Suprapubic skin (tissue), 4 donors: ENCODE measurements around the gene MAGOH. TPM values are rescaled to one million over a fixed set of nuclear protein-coding genes. Genes with fewer than 3 reads are reported as not detected.
"Not testable (repeated sequence)": the region's sequence is repeated elsewhere in the genome, so short reads cannot be mapped to it uniquely, and the experiment has no call there.

Experiments
- DNase-seq, 2 donors: peaks; one replicate each; pipeline ENCODE4 v3.0.0-alpha.2; 2019; ENCODE audit warnings: low spot score in 2 of 2
- H3K27ac ChIP-seq: fragments of 200-600 bp; sonication (generic); one replicate; pipeline ENCODE4 v1.5.1; 2019
- H3K27me3 ChIP-seq: fragments of 200-600 bp; sonication (generic); one replicate; pipeline ENCODE4 v1.5.1; 2019
- H3K36me3 ChIP-seq: fragments of 200-600 bp; sonication (generic); one replicate; pipeline ENCODE4 v1.5.1; 2019
- H3K4me1 ChIP-seq: fragments of 200-600 bp; sonication (generic); one replicate; pipeline ENCODE4 v1.5.1; 2019
- H3K4me3 ChIP-seq: fragments of 200-600 bp; sonication (generic); one replicate; pipeline ENCODE4 v1.5.1; 2019; ENCODE audit warnings: mild to moderate bottlenecking
- H3K9me3 ChIP-seq: fragments of 200-600 bp; sonication (generic); one replicate; pipeline ENCODE4 v1.5.1; 2019
- EP300 ChIP-seq: sonication (generic); formaldehyde crosslinking; IDR thresholded peaks from one replicate; pipeline ENCODE4 v1.6.1; 2017; ENCODE audit warnings: antibody characterized with exemption
- POLR2A ChIP-seq, 2 donors: fragments of 450-650 bp; IDR thresholded peaks; one replicate each; pipeline ENCODE4 v1.6.1; 2017; ENCODE audit warnings: antibody characterized with exemption in 2 of 2, mild to moderate bottlenecking in 2 of 2, moderate library complexity in 2 of 2
- POLR2AphosphoS5 ChIP-seq, 3 donors: sonication (generic); formaldehyde crosslinking; IDR thresholded peaks; one replicate each; pipeline ENCODE4 v1.6.1; 2017; ENCODE audit warnings: antibody characterized with exemption in 3 of 3
- WGBS: methylation state at CpG from one replicate; pipeline ENCODE4 v1.1.5; 2018; 5-methylcytosine and 5-hydroxymethylcytosine counted together
- total RNA-seq, 4 donors: library from RNA; depleted of rRNA; stranded (reverse); fragments of >200 nt; gene quantifications; one replicate each; pipeline ENCODE4 v1.1.0, GENCODE V29; 2016
- TF ChIP-seq, protein P1 (sequence below), 2 donors: fragments of 200-600 bp in 1 of 2; fragments of 450-650 bp in 1 of 2; sonication (generic) in 1 of 2; IDR thresholded peaks; one replicate each; pipeline ENCODE4 v1.5.1; 2016 to 2019; ENCODE audit warnings: antibody characterized with exemption in 2 of 2, mild to moderate bottlenecking in 1 of 2, moderate library complexity in 1 of 2

MAGOH gene
- total RNA-seq, 4 donors from 2014 or later, result 31.8 to 52.3 (median 38.5) TPM

DNA sequence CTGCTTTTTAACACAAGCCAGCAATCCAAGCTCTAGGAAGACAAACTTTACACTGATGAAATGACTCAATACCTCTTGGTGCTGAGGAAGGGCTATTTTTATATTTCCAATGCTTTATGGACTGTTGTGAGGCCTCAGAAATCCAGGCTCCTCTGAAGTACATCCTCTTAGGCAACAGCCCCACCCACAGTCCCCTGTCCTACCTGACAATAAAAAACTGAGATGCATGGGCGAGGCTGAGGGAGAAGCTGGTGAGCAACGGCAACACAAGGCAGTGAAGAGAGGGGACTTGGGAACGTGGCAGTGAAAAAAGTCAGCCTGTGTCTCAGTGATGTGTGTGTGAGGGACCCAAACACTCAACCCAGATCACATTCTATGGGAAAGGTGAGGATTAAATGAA, 51.8 kb downstream of the MAGOH start:
- TF ChIP-seq, protein P1, sequence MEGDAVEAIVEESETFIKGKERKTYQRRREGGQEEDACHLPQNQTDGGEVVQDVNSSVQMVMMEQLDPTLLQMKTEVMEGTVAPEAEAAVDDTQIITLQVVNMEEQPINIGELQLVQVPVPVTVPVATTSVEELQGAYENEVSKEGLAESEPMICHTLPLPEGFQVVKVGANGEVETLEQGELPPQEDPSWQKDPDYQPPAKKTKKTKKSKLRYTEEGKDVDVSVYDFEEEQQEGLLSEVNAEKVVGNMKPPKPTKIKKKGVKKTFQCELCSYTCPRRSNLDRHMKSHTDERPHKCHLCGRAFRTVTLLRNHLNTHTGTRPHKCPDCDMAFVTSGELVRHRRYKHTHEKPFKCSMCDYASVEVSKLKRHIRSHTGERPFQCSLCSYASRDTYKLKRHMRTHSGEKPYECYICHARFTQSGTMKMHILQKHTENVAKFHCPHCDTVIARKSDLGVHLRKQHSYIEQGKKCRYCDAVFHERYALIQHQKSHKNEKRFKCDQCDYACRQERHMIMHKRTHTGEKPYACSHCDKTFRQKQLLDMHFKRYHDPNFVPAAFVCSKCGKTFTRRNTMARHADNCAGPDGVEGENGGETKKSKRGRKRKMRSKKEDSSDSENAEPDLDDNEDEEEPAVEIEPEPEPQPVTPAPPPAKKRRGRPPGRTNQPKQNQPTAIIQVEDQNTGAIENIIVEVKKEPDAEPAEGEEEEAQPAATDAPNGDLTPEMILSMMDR (IDR thresholded peaks at IDR 0.05), result no peak
- TF ChIP-seq POLR2AphosphoS5 (IDR thresholded peaks at IDR 0.05), result no peak
- no peak for TF ChIP-seq EP300
- no peak for TF ChIP-seq POLR2A (IDR thresholded peaks at IDR 0.05)
- Histone ChIP-seq H3K36me3 (no peaks in the 10 kb centered on the region), H3K4me3 (no peak overlapping the region), H3K27me3 (no peaks in the 10 kb centered on the region), H3K9me3 (no peaks in the 10 kb centered on the region), H3K4me1 (peaks cover 8% of the 10 kb centered on the region), H3K27ac (no peak overlapping the region)
- WGBS, result 72% methylated on average over 3 of the region's 3 CpGs
- DNase-seq, result no peak

DNA sequence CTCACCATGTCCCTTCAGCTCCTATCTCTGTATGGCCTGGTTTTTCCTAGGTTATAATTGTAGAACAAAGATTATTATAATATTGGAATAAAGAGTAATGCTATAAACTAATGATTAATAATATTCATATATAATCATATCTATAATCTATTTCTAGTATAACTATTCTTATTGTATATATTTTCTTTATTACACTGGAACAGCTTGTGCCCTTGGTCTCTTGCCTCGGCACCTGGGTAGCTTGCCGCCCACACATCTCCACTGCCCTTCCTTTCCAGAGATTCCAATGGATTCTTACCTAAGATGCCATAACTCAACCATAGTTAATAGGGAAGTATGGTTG, 52.4 kb downstream of the MAGOH start:
- not testable (repeated sequence) for DNase-seq, H3K4me3 ChIP-seq, H3K27ac ChIP-seq, H3K4me1 ChIP-seq, H3K27me3 ChIP-seq, H3K9me3 ChIP-seq, H3K36me3 ChIP-seq
- 78% methylated on average over 2 of the region's 2 CpGs for WGBS

DNA sequence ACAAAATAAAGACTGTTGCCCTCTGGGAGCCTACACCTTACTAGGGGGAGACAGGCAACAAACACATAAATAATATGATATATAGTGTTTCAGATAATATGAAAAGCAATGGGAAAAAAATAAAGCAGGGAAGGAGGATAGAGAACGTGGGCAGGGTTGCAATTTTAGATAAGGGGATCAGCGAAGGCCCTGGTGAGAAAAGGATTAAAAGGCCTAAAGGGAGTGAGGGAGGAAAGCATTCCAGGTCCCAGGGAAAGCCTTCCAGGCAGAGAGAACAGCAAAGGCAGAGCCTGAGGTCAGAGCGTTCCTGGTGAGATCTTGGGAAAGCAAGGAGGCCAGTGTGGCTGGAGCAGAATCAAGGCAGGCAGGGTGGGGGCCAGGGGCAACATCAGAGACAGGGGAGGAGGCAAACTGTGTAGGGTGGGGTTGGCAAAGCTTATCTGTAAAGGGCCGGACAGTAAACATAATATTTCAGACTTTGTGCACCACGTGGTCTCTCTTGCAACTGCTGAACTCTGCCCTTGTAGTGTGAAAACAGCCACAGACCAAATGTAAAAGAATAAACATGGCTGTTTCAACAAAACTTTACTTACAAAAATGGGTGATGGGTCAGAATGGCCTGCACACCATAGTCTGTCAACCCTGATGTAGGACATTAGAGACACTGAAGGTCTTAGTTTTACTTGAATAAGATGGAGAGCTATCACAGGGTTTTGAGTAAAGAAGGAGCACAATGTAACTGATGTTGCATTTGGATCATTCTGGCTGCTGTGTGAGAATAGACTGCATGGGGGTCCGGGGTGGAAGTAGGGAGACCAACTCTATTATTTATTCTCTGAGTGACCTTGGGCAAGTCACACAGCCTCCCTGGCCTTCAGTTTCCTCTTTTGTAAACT, 55.0 kb downstream of the MAGOH start:
- Histone ChIP-seq H3K4me1 (peaks cover 8% of the 10 kb centered on the region), H3K27me3 (no peaks in the 10 kb centered on the region), H3K36me3 (no peaks in the 10 kb centered on the region), H3K27ac (no peak overlapping the region), H3K9me3 (no peaks in the 10 kb centered on the region), H3K4me3 (no peak overlapping the region)
- no peak for TF ChIP-seq POLR2A (IDR thresholded peaks at IDR 0.05)
- TF ChIP-seq POLR2AphosphoS5 (IDR thresholded peaks at IDR 0.05), result no peak
- TF ChIP-seq, protein P1 (IDR thresholded peaks at IDR 0.05), result no peak
- TF ChIP-seq EP300, result no peak
- 69% methylated on average over 6 of the region's 6 CpGs for WGBS
- DNase-seq, result no peak

DNA sequence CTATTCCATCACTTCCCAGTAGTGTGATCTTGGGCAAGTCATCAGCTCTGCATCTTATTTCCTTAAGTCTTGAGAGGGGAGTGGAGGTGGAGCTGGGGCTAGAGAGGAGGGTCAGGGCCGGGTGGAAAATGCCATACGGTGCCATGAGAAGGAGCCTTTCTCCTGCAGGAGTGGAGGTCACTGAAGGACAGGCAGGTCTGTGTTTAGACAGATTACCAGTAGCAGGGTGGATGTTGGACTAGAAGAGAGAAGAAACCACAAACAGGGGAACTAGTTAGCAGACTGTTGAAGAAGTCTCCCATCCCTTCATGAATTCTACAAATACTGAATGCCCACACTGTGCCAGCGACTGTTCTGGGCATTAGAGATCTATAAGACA, 55.6 kb downstream of the MAGOH start:
- H3K9me3 ChIP-seq, result no peaks in the 10 kb centered on the region
- DNase-seq, result no peak
- peaks cover 8% of the 10 kb centered on the region for H3K4me1 ChIP-seq
- no peaks in the 10 kb centered on the region for H3K36me3 ChIP-seq
- no peak overlapping the region for H3K27ac ChIP-seq
- TF ChIP-seq POLR2A (IDR thresholded peaks at IDR 0.05), result no peak
- TF ChIP-seq POLR2AphosphoS5 (IDR thresholded peaks at IDR 0.05), result no peak
- no peak for TF ChIP-seq EP300
- TF ChIP-seq, protein P1 (IDR thresholded peaks at IDR 0.05), result no peak
- 77% methylated on average over 3 of the region's 3 CpGs for WGBS
- no peak overlapping the region for H3K4me3 ChIP-seq
- H3K27me3 ChIP-seq, result no peaks in the 10 kb centered on the region

DNA sequence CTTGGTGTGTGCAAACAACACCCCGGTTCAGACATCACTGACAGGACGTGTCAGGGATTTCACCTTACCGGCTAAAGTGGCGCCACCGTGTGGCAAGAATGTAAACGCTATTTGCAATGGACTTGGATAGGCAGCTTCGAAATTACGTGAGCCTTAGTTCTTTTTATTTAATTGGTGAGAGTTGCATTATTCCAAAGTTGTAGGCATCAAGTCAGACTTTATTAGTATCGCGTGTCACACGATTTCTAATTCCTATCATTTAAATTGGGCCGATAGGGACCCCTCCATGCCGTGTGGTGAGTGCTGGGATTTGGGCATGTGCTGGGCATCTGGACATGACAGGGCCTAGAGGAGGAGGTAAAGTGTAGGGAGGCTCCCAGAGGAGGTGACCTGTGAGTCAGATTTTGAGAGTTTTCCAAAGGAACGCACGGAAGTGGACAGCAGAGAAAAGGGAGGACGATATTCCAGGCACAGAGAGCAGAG, 56.2 kb downstream of the MAGOH start:
- Histone ChIP-seq H3K27ac (no peak overlapping the region), H3K4me1 (peaks cover 13% of the 10 kb centered on the region), H3K27me3 (no peaks in the 10 kb centered on the region), H3K9me3 (no peaks in the 10 kb centered on the region), H3K36me3 (no peaks in the 10 kb centered on the region), H3K4me3 (no peak overlapping the region)
- DNase-seq, result peak; percentile 89 to 93
- 24% methylated on average over 16 of the region's 16 CpGs for WGBS
- no peak for TF ChIP-seq EP300
- no peak for TF ChIP-seq POLR2A (IDR thresholded peaks at IDR 0.05)
- no peak for TF ChIP-seq POLR2AphosphoS5 (IDR thresholded peaks at IDR 0.05)
- TF ChIP-seq, protein P1 (IDR thresholded peaks at IDR 0.05), result peak; percentile 76 to 86
